ENCODE data around the gene DCAF11. TPM values are rescaled to one million over a fixed set of nuclear protein-coding genes. Genes with fewer than 3 reads are reported as not detected.

Gene DCAF11
- total RNA-seq, 1 donor from 2014 or later = 26.9 TPM

DNA sequence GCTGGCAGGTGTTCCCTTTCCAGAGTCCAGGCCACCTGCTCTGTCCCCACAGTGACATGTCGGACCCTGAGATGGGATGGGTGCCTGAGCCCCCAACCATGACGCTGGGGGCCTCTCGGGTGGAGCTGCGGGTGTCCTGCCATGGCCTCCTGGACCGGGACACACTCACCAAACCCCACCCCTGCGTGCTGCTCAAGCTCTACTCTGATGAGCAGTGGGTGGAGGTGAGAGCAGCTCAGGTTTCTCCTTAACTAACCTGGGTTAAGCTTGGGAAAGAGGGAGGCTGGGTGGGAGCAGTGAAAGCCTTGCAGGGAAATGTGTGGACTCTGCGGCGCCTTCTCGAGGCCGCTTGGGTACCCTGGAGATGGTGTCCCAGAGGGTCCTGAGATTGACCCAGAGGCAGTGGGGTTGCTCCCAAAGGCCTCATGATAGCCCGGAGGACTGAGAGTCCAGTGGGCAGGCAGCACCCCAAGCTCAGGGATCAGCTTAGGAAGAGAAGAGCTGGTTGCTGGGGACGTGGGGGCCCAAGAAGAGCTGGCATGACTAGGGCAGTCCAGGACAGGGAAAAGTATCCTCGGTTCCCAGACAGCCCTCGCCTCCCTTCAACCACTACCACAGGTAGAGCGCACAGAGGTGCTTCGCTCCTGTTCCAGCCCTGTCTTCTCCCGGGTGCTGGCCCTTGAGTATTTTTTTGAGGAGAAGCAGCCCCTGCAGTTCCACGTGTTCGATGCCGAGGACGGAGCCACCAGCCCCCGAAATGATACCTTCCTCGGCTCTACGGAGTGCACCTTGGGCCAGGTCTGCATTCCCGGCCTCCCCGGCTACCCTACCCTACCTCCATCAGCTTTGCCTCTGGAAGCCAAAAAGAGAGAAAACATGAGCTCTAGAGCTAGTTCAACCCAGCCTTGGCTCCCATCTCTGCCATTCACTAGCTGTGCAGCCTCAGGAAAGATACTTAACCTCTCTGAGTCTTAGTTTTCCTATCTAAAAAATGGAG lies 41.4 kb upstream of the DCAF11 start:
- TF ChIP-seq, protein P1, sequence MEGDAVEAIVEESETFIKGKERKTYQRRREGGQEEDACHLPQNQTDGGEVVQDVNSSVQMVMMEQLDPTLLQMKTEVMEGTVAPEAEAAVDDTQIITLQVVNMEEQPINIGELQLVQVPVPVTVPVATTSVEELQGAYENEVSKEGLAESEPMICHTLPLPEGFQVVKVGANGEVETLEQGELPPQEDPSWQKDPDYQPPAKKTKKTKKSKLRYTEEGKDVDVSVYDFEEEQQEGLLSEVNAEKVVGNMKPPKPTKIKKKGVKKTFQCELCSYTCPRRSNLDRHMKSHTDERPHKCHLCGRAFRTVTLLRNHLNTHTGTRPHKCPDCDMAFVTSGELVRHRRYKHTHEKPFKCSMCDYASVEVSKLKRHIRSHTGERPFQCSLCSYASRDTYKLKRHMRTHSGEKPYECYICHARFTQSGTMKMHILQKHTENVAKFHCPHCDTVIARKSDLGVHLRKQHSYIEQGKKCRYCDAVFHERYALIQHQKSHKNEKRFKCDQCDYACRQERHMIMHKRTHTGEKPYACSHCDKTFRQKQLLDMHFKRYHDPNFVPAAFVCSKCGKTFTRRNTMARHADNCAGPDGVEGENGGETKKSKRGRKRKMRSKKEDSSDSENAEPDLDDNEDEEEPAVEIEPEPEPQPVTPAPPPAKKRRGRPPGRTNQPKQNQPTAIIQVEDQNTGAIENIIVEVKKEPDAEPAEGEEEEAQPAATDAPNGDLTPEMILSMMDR (IDR thresholded peaks at IDR 0.05; ENCODE audit: insufficient read depth, low read depth, low read length) = no peak
- TF ChIP-seq EZH2 (IDR thresholded peaks at IDR 0.05; ENCODE audit: insufficient read depth, low read length) = no peak
- no peaks in the 10 kb centered on the region for H3K9me3 Mint-ChIP-seq (ENCODE audit: unreplicated experiment)
- H3K27ac Mint-ChIP-seq (ENCODE audit: unreplicated experiment) = no peak overlapping the region
- Histone ChIP-seq H3K4me2 (ENCODE audit: low read length) (no peak overlapping the region), H3K9ac (ENCODE audit: low read length) (no peak overlapping the region), H3K4me3 (ENCODE audit: insufficient read depth, low read depth, low read length) (no peak overlapping the region), H3K27ac (ENCODE audit: low read depth, low read length) (no peak overlapping the region), H3K9me3 (ENCODE audit: insufficient read depth, low read depth, low read length) (no peaks in the 10 kb centered on the region), H4K20me1 (ENCODE audit: insufficient read depth, low read length) (no peaks in the 10 kb centered on the region), H3K4me1 (ENCODE audit: insufficient read depth, low read length) (no peaks in the 10 kb centered on the region), H3K27me3 (ENCODE audit: insufficient read depth, low read length) (peaks cover 3% of the 10 kb centered on the region), H3K79me2 (ENCODE audit: insufficient read depth, low read length) (no peaks in the 10 kb centered on the region), H2AFZ (ENCODE audit: low read depth, low read length) (no peak overlapping the region), H3K36me3 (ENCODE audit: insufficient read depth, low read length) (no peaks in the 10 kb centered on the region)
- peaks cover 2% of the 10 kb centered on the region for H3K36me3 Mint-ChIP-seq (ENCODE audit: low read depth, unreplicated experiment)
- no peak for FAIRE-seq
- no peak overlapping the region for H3K4me3 Mint-ChIP-seq (ENCODE audit: unreplicated experiment)
- no peak for DNase-seq (ENCODE audit: low read depth)
- H3K27me3 Mint-ChIP-seq (ENCODE audit: low read depth, unreplicated experiment) = peaks cover 71% of the 10 kb centered on the region
- H3K4me1 Mint-ChIP-seq (ENCODE audit: low read depth, unreplicated experiment) = no peaks in the 10 kb centered on the region

DNA sequence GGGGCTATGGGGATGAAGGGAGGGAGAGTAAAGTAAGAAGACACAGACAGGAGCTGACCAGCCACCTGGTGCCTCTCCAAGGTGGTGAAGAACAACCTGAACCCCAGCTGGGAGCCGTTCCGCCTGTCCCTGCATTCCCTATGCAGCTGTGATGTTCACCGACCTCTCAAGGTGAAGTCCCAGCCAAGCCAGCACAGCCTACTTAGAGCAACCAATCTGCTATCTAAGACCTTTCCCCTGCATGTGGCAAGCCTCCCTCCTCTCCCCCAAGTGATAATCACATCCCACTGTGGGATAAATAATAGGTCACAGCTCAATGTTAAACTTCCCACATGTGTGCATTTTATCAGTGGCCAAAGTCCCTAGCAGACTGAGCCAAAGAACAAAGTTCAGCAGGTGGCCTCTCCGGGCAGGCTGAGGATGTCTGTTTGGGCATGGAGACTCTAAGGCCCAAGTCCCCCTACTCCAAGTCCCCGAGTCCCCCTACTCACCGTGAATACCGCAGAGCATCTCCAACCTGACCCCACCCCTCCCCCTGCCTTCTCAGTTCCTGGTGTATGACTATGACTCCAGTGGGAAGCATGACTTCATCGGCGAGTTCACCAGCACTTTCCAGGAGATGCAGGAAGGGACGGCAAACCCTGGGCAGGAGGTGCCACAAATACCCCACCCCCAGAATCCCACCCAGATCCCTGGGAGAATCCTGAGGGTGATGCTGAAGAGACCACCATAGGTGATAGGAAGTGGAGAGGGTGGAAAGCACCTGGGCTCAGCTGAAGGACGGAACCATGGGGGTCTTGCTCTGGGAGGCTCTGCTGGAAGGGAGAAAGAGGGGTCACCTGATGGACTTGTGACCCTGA lies 39.7 kb upstream of the DCAF11 start:
- H3K4me3 ChIP-seq (ENCODE audit: insufficient read depth, low read depth, low read length) = no peak overlapping the region
- Mint-ChIP-seq H3K9me3 (ENCODE audit: unreplicated experiment) (no peaks in the 10 kb centered on the region), H3K4me1 (ENCODE audit: low read depth, unreplicated experiment) (no peaks in the 10 kb centered on the region), H3K36me3 (ENCODE audit: low read depth, unreplicated experiment) (peaks cover 2% of the 10 kb centered on the region), H3K4me3 (ENCODE audit: unreplicated experiment) (no peak overlapping the region), H3K27ac (ENCODE audit: unreplicated experiment) (no peak overlapping the region), H3K27me3 (ENCODE audit: low read depth, unreplicated experiment) (peaks cover 73% of the 10 kb centered on the region)
- FAIRE-seq = no peak
- no peaks in the 10 kb centered on the region for H3K9me3 ChIP-seq (ENCODE audit: insufficient read depth, low read depth, low read length)
- H3K27me3 ChIP-seq (ENCODE audit: insufficient read depth, low read length) = peaks cover 12% of the 10 kb centered on the region
- no peak for TF ChIP-seq EZH2 (IDR thresholded peaks at IDR 0.05; ENCODE audit: insufficient read depth, low read length)
- TF ChIP-seq, protein P1 (IDR thresholded peaks at IDR 0.05; ENCODE audit: insufficient read depth, low read depth, low read length) = no peak
- DNase-seq (ENCODE audit: low read depth) = no peak
- H2AFZ ChIP-seq (ENCODE audit: low read depth, low read length) = no peak overlapping the region
- no peak overlapping the region for H3K4me2 ChIP-seq (ENCODE audit: low read length)
- H3K36me3 ChIP-seq (ENCODE audit: insufficient read depth, low read length) = no peaks in the 10 kb centered on the region
- no peaks in the 10 kb centered on the region for H3K79me2 ChIP-seq (ENCODE audit: insufficient read depth, low read length)
- H3K4me1 ChIP-seq (ENCODE audit: insufficient read depth, low read length) = no peaks in the 10 kb centered on the region
- H3K9ac ChIP-seq (ENCODE audit: low read length) = no peak overlapping the region
- no peak overlapping the region for H3K27ac ChIP-seq (ENCODE audit: low read depth, low read length)
- H4K20me1 ChIP-seq (ENCODE audit: insufficient read depth, low read length) = no peaks in the 10 kb centered on the region

Measured in astrocyte (in vitro differentiated cells and primary cell).